AG10803 (cell line): ENCODE measurements around the gene KIF26A.

ENCODE experiments used
- DNase-seq: peaks from one replicate; pipeline ENCODE4 v3.0.0; 2010; ENCODE audit warnings: low read depth
- H3K4me3 ChIP-seq: 2 replicates; pipeline ENCODE4 v1.5.1; 2011; ENCODE audit warnings: mild to moderate bottlenecking, low read length, control low read depth
- TF ChIP-seq, protein P1 (sequence below): conservative IDR thresholded peaks from 2 replicates; pipeline ENCODE4 v1.5.1; 2011; ENCODE audit warnings: mild to moderate bottlenecking, low read length, control low read depth, inconsistent platforms

Gene KIF26A

DNA sequence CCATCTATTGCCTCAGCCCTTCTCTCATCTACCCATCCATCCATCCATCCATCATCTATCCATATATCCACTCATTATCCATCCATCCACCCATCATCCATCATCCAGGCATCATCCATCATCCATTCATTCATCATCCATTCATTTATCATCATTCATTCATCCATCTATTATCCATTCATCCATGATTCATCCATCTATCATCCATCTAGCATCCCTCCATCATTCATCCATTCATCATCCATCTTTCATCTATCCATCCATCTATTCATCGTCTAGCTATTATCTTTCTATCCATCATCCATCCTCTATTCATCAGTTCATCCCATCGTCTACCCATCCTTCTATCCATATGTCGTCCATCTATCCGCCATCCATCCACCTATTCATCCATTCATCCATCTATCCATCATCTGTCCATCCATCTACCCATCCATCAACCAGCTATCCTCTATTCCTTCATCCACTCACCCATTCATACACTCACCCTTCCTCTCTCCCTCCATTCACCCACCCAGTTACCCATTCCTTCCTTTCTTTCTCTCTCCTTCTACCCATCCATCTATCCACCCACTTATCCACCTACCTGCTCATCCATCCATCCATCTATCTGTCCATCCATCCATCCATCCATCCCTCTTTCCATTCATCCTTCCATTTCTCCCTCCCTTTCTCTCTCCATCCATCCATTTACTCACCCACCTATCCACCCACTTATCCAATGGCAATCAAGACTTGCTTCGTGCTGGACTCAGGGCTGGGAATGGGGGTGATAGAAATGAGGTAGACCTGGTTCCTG is 59.3 kb downstream of the KIF26A start:
- TF ChIP-seq, protein P1, sequence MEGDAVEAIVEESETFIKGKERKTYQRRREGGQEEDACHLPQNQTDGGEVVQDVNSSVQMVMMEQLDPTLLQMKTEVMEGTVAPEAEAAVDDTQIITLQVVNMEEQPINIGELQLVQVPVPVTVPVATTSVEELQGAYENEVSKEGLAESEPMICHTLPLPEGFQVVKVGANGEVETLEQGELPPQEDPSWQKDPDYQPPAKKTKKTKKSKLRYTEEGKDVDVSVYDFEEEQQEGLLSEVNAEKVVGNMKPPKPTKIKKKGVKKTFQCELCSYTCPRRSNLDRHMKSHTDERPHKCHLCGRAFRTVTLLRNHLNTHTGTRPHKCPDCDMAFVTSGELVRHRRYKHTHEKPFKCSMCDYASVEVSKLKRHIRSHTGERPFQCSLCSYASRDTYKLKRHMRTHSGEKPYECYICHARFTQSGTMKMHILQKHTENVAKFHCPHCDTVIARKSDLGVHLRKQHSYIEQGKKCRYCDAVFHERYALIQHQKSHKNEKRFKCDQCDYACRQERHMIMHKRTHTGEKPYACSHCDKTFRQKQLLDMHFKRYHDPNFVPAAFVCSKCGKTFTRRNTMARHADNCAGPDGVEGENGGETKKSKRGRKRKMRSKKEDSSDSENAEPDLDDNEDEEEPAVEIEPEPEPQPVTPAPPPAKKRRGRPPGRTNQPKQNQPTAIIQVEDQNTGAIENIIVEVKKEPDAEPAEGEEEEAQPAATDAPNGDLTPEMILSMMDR = no peak
- no peak overlapping the region for H3K4me3 ChIP-seq

DNA sequence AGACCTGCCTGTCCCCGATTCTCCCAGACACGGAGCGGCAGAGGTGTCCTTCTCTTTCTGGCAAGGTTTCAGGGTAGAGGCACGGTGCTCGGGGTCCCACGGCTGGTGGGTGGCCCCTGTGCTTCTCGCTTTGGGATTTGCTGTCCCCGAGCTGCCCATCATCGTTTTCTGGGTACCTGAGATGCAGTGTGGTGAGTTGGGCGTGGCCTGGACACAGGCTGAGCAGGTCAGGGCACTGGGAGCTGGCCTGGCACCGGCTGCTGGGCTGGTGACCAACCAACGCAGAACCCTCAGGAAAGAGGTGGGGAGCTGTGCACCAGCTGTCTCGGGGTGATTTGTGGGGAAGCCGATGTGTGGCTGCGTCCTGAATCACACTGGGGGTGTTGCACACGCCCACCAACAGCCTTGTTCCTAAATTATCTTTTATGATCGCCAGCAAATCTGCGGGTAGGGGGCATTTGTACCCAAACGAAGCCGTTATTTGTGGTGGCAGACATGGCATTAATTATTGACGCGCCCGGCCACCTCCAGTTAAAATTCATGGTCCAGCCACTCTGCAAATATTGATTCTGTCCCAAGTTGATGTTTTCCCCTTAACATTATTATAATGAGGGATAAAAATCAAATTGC is 61.0 kb downstream of the KIF26A start:
- no peak for DNase-seq
- TF ChIP-seq, protein P1 = no peak
- H3K4me3 ChIP-seq = no peak overlapping the region

More for the DNA sequence above, 59.3 kb downstream of the KIF26A start:
- DNase-seq = no peak

- no peak for DNase-seq
- TF ChIP-seq, protein P1 = no peak
- H3K4me3 ChIP-seq = no peak overlapping the region
These were observed 61.7 kb downstream of the KIF26A start for GRCh38 chr14:104200106-104200505.

GRCh38 chr14:104200591-104200990 is 62.2 kb downstream of the KIF26A start:
- no peak overlapping the region for H3K4me3 ChIP-seq
- TF ChIP-seq, protein P1 = no peak
- no peak for DNase-seq

- DNase-seq = no peak
- no peak overlapping the region for H3K4me3 ChIP-seq
- TF ChIP-seq, protein P1 = no peak
These were observed 62.7 kb downstream of the KIF26A start for GRCh38 chr14:104201063-104201462.

GRCh38 chr14:104201496-104201895 is 63.1 kb downstream of the KIF26A start:
- H3K4me3 ChIP-seq = no peak overlapping the region
- DNase-seq = no peak
- TF ChIP-seq, protein P1 = no peak
